Astrocyte (in vitro differentiated cells and primary cell): ENCODE measurements around the gene G6PC1. TPM values are rescaled to one million over a fixed set of nuclear protein-coding genes. Genes with fewer than 3 reads are reported as not detected.
A peak's percentile ranks its signal among the peaks of the same experiment; 100 is the strongest.
"Not testable (repeated sequence)": the region's sequence is repeated elsewhere in the genome, so short reads cannot be mapped to it uniquely, and the experiment has no call there.

Experiments
- DNase-seq: peaks from one replicate; pipeline ENCODE4 v3.0.0-alpha.2; 2010; ENCODE audit warnings: low read depth
- FAIRE-seq: peaks from 2 replicates; lab custom pipeline; 2011; peaks lifted over from hg19 to GRCh38; lab: Jason Lieb, UNC
- H2AFZ ChIP-seq: 2 replicates; pipeline ENCODE4 v1.6.0; 2012; ENCODE audit warnings: low read depth, low read length, inconsistent platforms
- H3K27ac ChIP-seq: 2 replicates; pipeline ENCODE4 v1.5.1; 2011; ENCODE audit warnings: low read depth, low read length, inconsistent platforms
- H3K27me3 ChIP-seq: 2 replicates; pipeline ENCODE4 v1.6.0; 2011; ENCODE audit warnings: low read length, inconsistent platforms; ENCODE audit not compliant: insufficient read depth
- H3K36me3 ChIP-seq: 2 replicates; pipeline ENCODE4 v1.5.1; 2011; ENCODE audit warnings: low read length, inconsistent platforms; ENCODE audit not compliant: insufficient read depth
- H3K4me1 ChIP-seq: 2 replicates; pipeline ENCODE4 v1.5.1; 2011; ENCODE audit warnings: low read length, inconsistent platforms; ENCODE audit not compliant: insufficient read depth
- H3K4me2 ChIP-seq: 2 replicates; pipeline ENCODE4 v1.6.0; 2012; ENCODE audit warnings: low read length, inconsistent platforms
- H3K4me3 ChIP-seq: 2 replicates; pipeline ENCODE4 v1.5.1; 2011; ENCODE audit warnings: low read depth, mild to moderate bottlenecking, low read length, inconsistent platforms; ENCODE audit not compliant: insufficient read depth
- H3K79me2 ChIP-seq: 2 replicates; pipeline ENCODE4 v1.6.0; 2012; ENCODE audit warnings: mild to moderate bottlenecking, low read length, inconsistent platforms; ENCODE audit not compliant: insufficient read depth
- H3K9ac ChIP-seq: 2 replicates; pipeline ENCODE4 v1.6.0; 2012; ENCODE audit warnings: mild to moderate bottlenecking, low read length, inconsistent platforms
- H3K9me3 ChIP-seq: 2 replicates; pipeline ENCODE4 v1.5.1; 2012; ENCODE audit warnings: low read depth, mild to moderate bottlenecking, low read length, inconsistent platforms; ENCODE audit not compliant: insufficient read depth
- H4K20me1 ChIP-seq: 2 replicates; pipeline ENCODE4 v1.6.0; 2012; ENCODE audit warnings: low read length, inconsistent platforms; ENCODE audit not compliant: insufficient read depth
- H3K27ac Mint-ChIP-seq: one replicate; pipeline ENCODE4 v1.8.0; 2021; ENCODE audit warnings: mild to moderate bottlenecking, mixed read lengths; ENCODE audit not compliant: unreplicated experiment
- H3K27me3 Mint-ChIP-seq: one replicate; pipeline ENCODE4 v1.8.0; 2021; ENCODE audit warnings: low read depth, mixed read lengths; ENCODE audit not compliant: unreplicated experiment
- H3K36me3 Mint-ChIP-seq: one replicate; pipeline ENCODE4 v1.8.0; 2021; ENCODE audit warnings: low read depth, mixed read lengths; ENCODE audit not compliant: unreplicated experiment
- H3K4me1 Mint-ChIP-seq: one replicate; pipeline ENCODE4 v1.8.0; 2021; ENCODE audit warnings: low read depth, mixed read lengths; ENCODE audit not compliant: unreplicated experiment
- H3K4me3 Mint-ChIP-seq: one replicate; pipeline ENCODE4 v1.8.0; 2021; ENCODE audit warnings: mild to moderate bottlenecking, moderate library complexity, mixed read lengths; ENCODE audit not compliant: unreplicated experiment
- H3K9me3 Mint-ChIP-seq: one replicate; pipeline ENCODE4 v1.8.0; 2021; ENCODE audit warnings: mild to moderate bottlenecking, mixed read lengths; ENCODE audit not compliant: unreplicated experiment
- EZH2 ChIP-seq: IDR thresholded peaks from 2 replicates; pipeline ENCODE4 v1.6.1; 2012; ENCODE audit warnings: mild to moderate bottlenecking, low read length, inconsistent platforms; ENCODE audit not compliant: insufficient read depth
- total RNA-seq: library from RNA; stranded (reverse); gene quantifications from 2 replicates; pipeline ENCODE4 v1.2.1, GENCODE V29; 2021
- TF ChIP-seq, protein P1 (sequence below): IDR thresholded peaks from 2 replicates; pipeline ENCODE4 v1.5.1; 2011; ENCODE audit warnings: low read depth, mild to moderate bottlenecking, inconsistent platforms, low read length, moderate library complexity; ENCODE audit not compliant: insufficient read depth

The G6PC1 gene
- total RNA-seq, 1 donor from 2014 or later = not detected

DNA sequence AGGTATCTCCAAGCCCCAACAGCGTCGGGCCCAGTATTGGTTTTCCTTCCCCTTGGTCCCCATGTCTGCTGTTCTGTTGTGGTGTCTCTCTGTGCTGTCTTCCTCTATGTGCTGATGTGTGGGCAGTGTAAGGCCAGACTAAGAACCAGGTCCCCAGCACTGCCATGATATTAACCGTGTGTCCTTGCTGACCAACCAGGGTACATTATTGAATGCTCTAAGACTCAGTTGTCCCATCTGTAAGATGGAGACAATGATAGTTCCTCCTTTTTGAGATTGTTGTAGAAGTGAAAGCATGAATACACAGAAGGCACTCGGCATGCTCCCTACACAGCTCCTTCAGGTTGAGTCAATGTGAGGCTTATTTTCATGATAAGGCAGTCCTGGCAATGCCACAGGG, 29.0 kb upstream of the G6PC1 start:
- Histone ChIP-seq H2AFZ (no peak overlapping the region), H3K27me3 (peaks cover under 1% of the 10 kb centered on the region), H3K79me2 (no peaks in the 10 kb centered on the region), H3K9me3 (peaks cover 5% of the 10 kb centered on the region), H4K20me1 (no peaks in the 10 kb centered on the region), H3K36me3 (no peaks in the 10 kb centered on the region), H3K4me1 (no peaks in the 10 kb centered on the region), H3K4me3 (no peak overlapping the region), H3K9ac (no peak overlapping the region), H3K4me2 (no peak overlapping the region), H3K27ac (no peak overlapping the region)
- peaks cover 15% of the 10 kb centered on the region for H3K9me3 Mint-ChIP-seq
- peaks cover 1% of the 10 kb centered on the region for H3K36me3 Mint-ChIP-seq
- H3K27ac Mint-ChIP-seq = no peak overlapping the region
- no peak for DNase-seq
- peaks cover 11% of the 10 kb centered on the region for H3K27me3 Mint-ChIP-seq
- FAIRE-seq = no peak
- H3K4me3 Mint-ChIP-seq = no peak overlapping the region
- no peak for TF ChIP-seq EZH2
- TF ChIP-seq, protein P1, sequence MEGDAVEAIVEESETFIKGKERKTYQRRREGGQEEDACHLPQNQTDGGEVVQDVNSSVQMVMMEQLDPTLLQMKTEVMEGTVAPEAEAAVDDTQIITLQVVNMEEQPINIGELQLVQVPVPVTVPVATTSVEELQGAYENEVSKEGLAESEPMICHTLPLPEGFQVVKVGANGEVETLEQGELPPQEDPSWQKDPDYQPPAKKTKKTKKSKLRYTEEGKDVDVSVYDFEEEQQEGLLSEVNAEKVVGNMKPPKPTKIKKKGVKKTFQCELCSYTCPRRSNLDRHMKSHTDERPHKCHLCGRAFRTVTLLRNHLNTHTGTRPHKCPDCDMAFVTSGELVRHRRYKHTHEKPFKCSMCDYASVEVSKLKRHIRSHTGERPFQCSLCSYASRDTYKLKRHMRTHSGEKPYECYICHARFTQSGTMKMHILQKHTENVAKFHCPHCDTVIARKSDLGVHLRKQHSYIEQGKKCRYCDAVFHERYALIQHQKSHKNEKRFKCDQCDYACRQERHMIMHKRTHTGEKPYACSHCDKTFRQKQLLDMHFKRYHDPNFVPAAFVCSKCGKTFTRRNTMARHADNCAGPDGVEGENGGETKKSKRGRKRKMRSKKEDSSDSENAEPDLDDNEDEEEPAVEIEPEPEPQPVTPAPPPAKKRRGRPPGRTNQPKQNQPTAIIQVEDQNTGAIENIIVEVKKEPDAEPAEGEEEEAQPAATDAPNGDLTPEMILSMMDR = no peak
- peaks cover 3% of the 10 kb centered on the region for H3K4me1 Mint-ChIP-seq

DNA sequence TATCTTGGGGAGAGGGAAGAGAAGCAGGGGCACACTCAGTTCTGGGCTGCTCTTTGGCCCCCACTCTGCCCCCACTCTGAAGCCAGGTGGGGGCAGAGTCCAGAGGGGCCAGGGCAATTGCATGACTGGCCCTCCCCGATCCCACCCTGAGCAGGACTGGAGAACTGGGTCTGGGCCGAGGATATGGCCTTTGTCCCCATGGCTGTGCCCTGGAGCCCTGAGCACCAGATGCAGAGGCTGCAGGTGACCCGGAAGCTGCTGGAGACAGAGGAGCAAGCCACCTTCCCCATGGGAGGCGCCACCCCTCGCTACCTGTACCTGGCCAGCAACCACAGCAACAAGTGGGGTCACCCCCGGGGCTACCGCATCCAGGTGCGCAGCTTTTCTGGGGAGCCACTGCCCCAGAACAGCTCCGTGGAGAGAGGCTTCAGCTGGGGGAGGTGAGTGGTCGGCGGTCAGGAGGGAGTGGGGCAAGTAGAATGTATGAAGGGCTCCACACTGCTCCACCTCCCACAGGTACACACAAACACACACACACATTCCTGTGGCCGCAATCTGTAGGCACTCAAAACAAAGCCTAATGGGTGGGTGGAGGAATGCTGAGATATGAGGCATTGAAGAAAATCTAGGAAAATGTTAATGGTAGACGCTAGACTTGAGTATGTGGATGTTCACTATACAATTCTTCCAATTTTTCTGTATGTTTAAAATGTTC, 28.2 kb upstream of the G6PC1 start:
- DNase-seq (peak; percentile 74), FAIRE-seq (no peak)
- TF ChIP-seq, protein P1 = no peak
- TF ChIP-seq EZH2 = no peak
- Histone ChIP-seq H3K27me3 (peaks cover 4% of the 10 kb centered on the region), H3K4me3 (no peak overlapping the region), H3K9ac (no peak overlapping the region), H2AFZ (no peak overlapping the region), H4K20me1 (no peaks in the 10 kb centered on the region), H3K36me3 (no peaks in the 10 kb centered on the region), H3K4me1 (no peaks in the 10 kb centered on the region), H3K27ac (no peak overlapping the region), H3K9me3 (peaks cover 5% of the 10 kb centered on the region), H3K79me2 (no peaks in the 10 kb centered on the region), H3K4me2 (no peak overlapping the region)
- Mint-ChIP-seq H3K36me3 (no peaks in the 10 kb centered on the region), H3K4me1 (peaks cover 3% of the 10 kb centered on the region), H3K9me3 (peaks cover 12% of the 10 kb centered on the region), H3K27me3 (peaks cover 8% of the 10 kb centered on the region), H3K27ac (no peak overlapping the region), H3K4me3 (no peak overlapping the region)

DNA sequence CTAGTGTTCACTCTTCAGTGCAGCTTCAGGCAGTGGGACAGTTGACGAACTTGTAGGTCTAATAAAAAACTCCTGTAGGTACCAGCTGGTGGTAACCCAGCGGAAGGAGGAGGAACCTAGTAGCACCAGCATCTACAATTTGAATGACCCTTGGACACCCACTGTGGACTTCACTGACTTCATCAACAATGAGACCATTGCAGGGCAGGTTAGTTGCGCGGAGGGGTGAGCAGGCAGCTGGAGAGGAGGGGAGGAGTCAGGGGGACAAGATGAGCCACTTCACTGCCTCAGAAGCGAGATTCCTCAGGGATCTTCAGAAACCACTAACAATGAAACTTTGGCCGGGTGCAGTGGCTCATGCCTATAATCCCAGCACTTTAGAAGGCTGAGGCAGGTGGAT, 27.3 kb upstream of the G6PC1 start:
- Histone ChIP-seq H3K4me1 (no peaks in the 10 kb centered on the region), H3K79me2 (no peaks in the 10 kb centered on the region), H4K20me1 (no peaks in the 10 kb centered on the region), H3K27me3 (peaks cover 11% of the 10 kb centered on the region), H2AFZ (no peak overlapping the region), H3K9ac (no peak overlapping the region), H3K9me3 (peaks cover 5% of the 10 kb centered on the region), H3K27ac (no peak overlapping the region), H3K4me3 (no peak overlapping the region), H3K4me2 (no peak overlapping the region), H3K36me3 (no peaks in the 10 kb centered on the region)
- H3K27ac Mint-ChIP-seq = no peak overlapping the region
- DNase-seq (no peak), FAIRE-seq (no peak)
- H3K27me3 Mint-ChIP-seq = peaks cover 16% of the 10 kb centered on the region
- TF ChIP-seq, protein P1 = no peak
- no peak for TF ChIP-seq EZH2
- no peaks in the 10 kb centered on the region for H3K36me3 Mint-ChIP-seq
- peaks cover 3% of the 10 kb centered on the region for H3K4me1 Mint-ChIP-seq
- H3K4me3 Mint-ChIP-seq = no peak overlapping the region
- H3K9me3 Mint-ChIP-seq = peaks cover 12% of the 10 kb centered on the region

GRCh38 chr17:42873932-42874695, 26.5 kb upstream of the G6PC1 start:
- not testable (repeated sequence) for H3K4me3 Mint-ChIP-seq, H3K79me2 ChIP-seq, H2AFZ ChIP-seq, FAIRE-seq, H3K9me3 ChIP-seq, H3K36me3 ChIP-seq, H4K20me1 ChIP-seq, H3K36me3 Mint-ChIP-seq, H3K9ac ChIP-seq, H3K4me3 ChIP-seq, H3K4me1 ChIP-seq, H3K27ac Mint-ChIP-seq, H3K4me1 Mint-ChIP-seq, H3K27ac ChIP-seq, DNase-seq, H3K4me2 ChIP-seq
- Mint-ChIP-seq H3K9me3 (peaks cover 12% of the 10 kb centered on the region), H3K27me3 (peaks cover 20% of the 10 kb centered on the region)
- peaks cover 16% of the 10 kb centered on the region for H3K27me3 ChIP-seq
